GM19351 (cell line): ENCODE results near the gene ABHD2.
A peak's percentile ranks its signal among the peaks of the same experiment; 100 is the strongest.
"Not testable (repeated sequence)": the region's sequence is repeated elsewhere in the genome, so short reads cannot be mapped to it uniquely, and the experiment has no call there.

Experiments
- ATAC-seq: cut with Tn5 transposase; IDR thresholded peaks from one replicate; pipeline ENCODE4 v1.9.1; 2021; ENCODE audit warnings: mild to moderate bottlenecking, moderate library complexity; ENCODE audit not compliant: unreplicated experiment

The ABHD2 gene

GRCh38 chr15:89217686-89218376 is 129.6 kb downstream of the ABHD2 start:
- no peak for ATAC-seq

GRCh38 chr15:89218531-89218930 is 130.3 kb downstream of the ABHD2 start:
- no peak for ATAC-seq

GRCh38 chr15:89221543-89221942 is 133.3 kb downstream of the ABHD2 start, which contains the start of gene RLBP1:
Gene RLBP1 (minus strand): TSS chr15:89221579. CDS start chr15:89218975, 2,604 bp downstream.
- ATAC-seq, result no peak

DNA sequence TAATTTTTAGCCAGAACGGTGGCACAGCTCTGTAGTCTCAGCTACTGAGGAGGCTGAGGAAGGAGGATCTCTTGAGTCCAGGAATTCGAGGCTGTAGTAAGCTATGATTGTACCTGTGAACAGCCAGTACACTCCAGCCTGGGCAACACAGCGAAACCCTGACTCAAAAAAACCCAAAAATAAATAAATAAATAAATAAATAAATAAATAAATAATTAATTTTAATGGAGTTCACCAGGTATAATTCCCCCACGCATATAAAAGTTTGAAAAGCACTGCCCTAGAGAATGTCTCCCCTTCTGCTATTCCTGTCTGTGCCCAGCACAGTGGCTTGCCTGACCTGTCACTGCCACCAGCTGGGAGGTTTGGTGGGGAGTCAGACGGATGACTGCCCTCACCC is 137.3 kb downstream of the ABHD2 start:
- ATAC-seq, result no peak

DNA sequence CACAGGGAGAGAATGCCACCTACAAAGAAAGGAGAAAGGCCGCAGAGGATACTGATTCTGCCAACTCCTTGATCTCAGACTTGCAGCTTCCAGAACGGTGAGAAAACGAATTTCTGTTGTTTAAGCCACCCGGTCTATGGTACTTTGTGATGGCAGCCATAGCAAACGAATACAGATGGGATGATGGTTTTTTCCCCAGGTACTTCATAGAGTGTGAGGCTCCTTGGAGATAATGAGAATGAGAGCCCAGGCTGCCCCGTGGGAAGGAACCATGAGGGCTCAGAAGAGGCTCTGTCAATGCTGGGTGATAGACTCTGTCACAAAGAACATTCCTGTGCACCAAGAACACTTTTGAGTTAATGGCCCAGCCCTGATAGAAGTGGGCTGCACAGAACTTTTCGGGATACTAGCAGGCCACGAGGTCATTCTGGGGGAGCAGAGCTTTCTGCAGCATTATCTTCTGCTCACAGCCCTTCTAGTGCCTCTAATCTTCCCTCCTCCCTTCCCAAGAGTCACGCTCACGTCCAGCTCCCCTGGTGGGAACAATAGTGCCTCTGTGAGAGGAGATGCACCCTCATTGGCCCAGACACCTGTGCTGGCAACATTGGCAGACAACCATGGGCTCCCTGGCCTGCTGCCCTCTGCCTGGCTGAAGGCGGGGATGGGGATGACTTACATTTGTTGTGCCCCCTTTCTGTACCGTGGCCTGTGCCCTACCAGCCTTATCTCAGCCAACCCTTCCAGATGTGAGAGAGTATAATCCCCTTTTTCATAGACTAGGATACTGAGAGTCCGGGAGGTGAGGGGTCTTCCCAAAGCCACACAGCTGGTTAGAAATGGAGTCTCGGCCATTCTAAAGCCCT is 138.3 kb downstream of the ABHD2 start:
- no peak for ATAC-seq

DNA sequence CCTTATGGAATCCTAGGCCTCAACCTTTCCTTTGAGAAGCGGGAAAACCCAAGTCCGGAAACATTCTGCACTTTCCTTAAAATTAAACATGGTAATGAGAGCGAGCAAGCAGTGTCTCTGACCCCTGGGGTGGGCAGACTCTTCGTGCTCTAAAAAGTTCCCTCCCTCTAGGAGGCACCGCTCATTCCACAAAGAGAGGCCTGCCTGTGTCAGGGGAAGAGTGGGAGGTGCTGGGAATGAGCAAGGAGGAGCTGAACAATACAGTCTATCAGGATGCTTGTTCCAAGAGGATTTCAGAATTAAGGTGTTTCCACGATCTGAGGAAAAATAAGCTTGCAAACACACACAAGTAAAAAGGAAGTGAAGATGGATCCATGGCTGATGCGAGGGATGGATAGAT is 139.2 kb downstream of the ABHD2 start:
- no peak for ATAC-seq

DNA sequence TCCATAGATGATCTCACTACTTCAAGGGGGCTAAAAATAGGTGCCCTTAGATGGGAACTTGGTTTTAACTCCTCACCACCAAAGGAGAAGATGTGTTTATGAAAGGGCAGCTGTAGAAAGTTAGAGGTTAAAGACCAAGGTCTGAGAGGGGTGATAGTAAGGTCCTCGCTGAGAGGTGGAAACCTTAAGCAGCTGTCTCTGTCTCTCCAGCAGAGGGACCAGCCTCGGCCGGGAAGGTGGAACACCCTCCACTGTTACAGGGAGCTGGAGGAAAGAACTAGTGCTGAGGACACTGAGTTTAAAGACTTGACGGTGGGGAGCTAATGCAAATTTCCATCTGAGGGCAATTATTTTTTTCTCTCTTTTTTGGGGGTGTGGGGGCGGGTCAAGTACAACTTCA is 142.0 kb downstream of the ABHD2 start:
- no peak for ATAC-seq

- ATAC-seq, result no peak
These were observed 143.6 kb downstream of the ABHD2 start for GRCh38 chr15:89231832-89232231.

DNA sequence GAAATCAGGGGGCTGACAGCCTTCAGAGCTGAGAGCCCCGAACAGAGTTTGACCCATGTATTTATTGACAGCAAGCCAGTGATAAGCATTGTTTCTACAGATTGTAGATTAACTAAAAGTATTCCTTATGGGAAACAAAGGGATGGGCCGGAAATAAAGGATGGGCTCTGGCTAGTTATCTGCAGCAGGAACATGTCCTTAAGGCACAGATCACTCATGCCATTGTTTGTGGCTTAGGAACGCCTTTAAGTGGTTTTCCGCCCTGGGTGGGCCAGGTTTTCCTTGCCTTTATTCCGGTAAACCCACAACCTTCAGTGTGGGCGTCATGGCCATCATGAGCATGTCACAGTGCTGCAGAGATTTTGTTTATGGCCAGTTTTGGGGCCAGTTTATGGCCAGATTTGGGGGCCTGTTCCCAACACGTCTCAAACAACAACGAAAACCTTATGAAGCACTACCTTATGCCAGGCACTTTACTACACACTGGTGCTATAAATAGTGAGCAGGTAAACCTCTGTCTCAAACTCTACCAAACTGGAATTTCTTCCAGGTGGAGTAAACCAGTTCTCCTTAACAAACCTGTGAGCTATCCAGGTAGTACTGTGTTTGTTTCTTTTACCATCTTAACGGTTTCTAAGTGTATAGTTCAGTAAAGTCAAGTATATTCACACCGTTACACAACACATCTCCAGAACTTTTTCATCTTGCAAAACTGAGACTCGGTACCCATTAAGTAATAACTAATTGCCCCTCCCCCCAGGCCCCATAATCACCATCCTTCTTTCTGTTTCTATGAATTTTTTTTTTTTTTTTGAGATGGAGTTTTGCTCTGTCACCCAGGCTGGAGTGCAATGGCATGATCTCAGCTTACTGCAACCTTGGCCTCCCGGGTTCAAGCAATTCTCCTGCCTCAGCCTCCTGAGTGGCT is 151.9 kb downstream of the ABHD2 start:
- not testable (repeated sequence) for ATAC-seq

GRCh38 chr15:89243046-89243690 is 154.9 kb downstream of the ABHD2 start:
- no peak for ATAC-seq

- peak; percentile 91 for ATAC-seq
These were observed 155.7 kb downstream of the ABHD2 start, which contains the start of gene FANCI for GRCh38 chr15:89243691-89244573. Gene FANCI (plus strand): TSS chr15:89243979. CDS start chr15:89247648, 3,669 bp downstream.

- peak; percentile 15 for ATAC-seq
These were observed 156.3 kb downstream of the ABHD2 start for GRCh38 chr15:89244574-89244903.

GRCh38 chr15:89247446-89247845 is 159.2 kb downstream of the ABHD2 start:
- ATAC-seq, result no peak

DNA sequence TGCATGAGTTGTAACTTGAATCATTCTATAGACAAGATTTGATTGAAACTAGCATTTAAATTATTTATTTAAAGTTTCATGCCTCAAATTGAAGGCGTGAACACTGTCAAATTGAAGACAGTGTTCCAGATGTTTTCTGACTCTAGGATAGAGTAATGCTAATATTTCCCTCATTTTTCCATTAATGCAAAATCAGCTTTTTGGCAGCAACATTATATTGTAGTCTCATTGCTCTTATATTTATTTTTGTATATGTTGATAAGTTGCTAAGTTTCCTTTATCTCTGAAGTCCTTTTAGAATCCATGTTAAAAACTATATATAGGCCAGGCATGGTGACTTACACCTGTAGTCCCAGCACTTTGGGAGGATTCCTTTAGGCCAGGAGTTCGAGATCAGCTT is 160.3 kb downstream of the ABHD2 start:
- ATAC-seq, result no peak

GRCh38 chr15:89250142-89250541 is 161.9 kb downstream of the ABHD2 start:
- ATAC-seq, result not testable (repeated sequence)
